T-cell (primary cell): ENCODE data around the gene STAT6. TPM values are rescaled to one million over a fixed set of nuclear protein-coding genes. Genes with fewer than 3 reads are reported as not detected.

ENCODE experiments used
- ATAC-seq, 4 experiments: fragments of 200-7000 bp in 3 of 4; fragments of 150-1000 bp in 1 of 4; cut with Tn5 transposase; replicated peaks in 1 of 4; 1 replicate in 3 of 4; 2 replicates in 1 of 4; pipeline ENCODE4 v1.10.0; 2021; ENCODE audit warnings: moderate library complexity in 3 of 4, mild to moderate bottlenecking in 2 of 4, moderate number of reproducible peaks in 1 of 4
- CTCF ChIA-PET, 2 donors: fragments of 300-600 bp; sonication (Branson Sonifier 250); formaldehyde crosslinking; loops; one replicate each; lab custom pipeline; 2022; ENCODE audit warnings: antibody characterized with exemption in 2 of 2; lab: Charles Lee
- POLR2A ChIA-PET, 2 donors: fragments of 300-600 bp; sonication (Branson Sonifier 250); formaldehyde crosslinking; loops; one replicate each; lab custom pipeline; 2022; ENCODE audit warnings: antibody characterized with exemption in 2 of 2; lab: Charles Lee
- DNase-seq, 35 experiments: peaks; one replicate each; pipeline versions ENCODE4 v3.0.0 to v3.0.0-alpha.2; 2013 to 2023
- H3K27ac ChIP-seq: one replicate; pipeline ENCODE4 v1.5.1; 2013; ENCODE audit warnings: low read length
- H3K27me3 ChIP-seq, 2 experiments: replicated peaks in 1 of 2; 1 replicate in 1 of 2; 2 replicates in 1 of 2; pipeline versions ENCODE4 v1.6.1 to v1.7.0; 2013; ENCODE audit warnings: low read length in 1 of 2, mixed read lengths in 1 of 2; ENCODE audit not compliant: control insufficient read depth in 2 of 2, insufficient read depth in 2 of 2; ENCODE audit errors: extremely low read depth in 1 of 2
- H3K36me3 ChIP-seq, 2 donors: 1 replicate in 1 of 2; 2 replicates in 1 of 2; pipeline versions ENCODE4 v1.6.1 to v1.7.0; 2013; ENCODE audit warnings: low read length in 1 of 2; ENCODE audit not compliant: control insufficient read depth in 2 of 2, insufficient read depth in 1 of 2; ENCODE audit errors: extremely low read depth in 1 of 2
- H3K4me1 ChIP-seq, 2 experiments: 1 replicate in 1 of 2; 2 replicates in 1 of 2; pipeline versions ENCODE4 v1.6.1 to v1.7.0; 2013; ENCODE audit warnings: low read length in 2 of 2, mixed read lengths in 1 of 2; ENCODE audit not compliant: insufficient read depth in 2 of 2, control insufficient read depth in 1 of 2; ENCODE audit errors: extremely low read depth in 1 of 2
- H3K4me3 ChIP-seq, 2 donors: 1 replicate in 1 of 2; 2 replicates in 1 of 2; pipeline versions ENCODE4 v1.5.1 to v1.7.0; 2013; ENCODE audit warnings: mild to moderate bottlenecking in 2 of 2, low read length in 1 of 2, moderate library complexity in 1 of 2; ENCODE audit not compliant: control insufficient read depth in 1 of 2; ENCODE audit errors: extremely low read depth in 1 of 2
- H3K9me3 ChIP-seq: 2 replicates; pipeline ENCODE4 v1.7.0; 2013
- H3K27ac Mint-ChIP-seq, 2 donors: one replicate each; pipeline ENCODE4 v1.8.0; 2020 to 2021; ENCODE audit warnings: mild to moderate bottlenecking in 2 of 2, mixed read lengths in 2 of 2
- H3K27me3 Mint-ChIP-seq, 2 donors: one replicate each; pipeline ENCODE4 v1.8.0; 2021 to 2022; ENCODE audit warnings: mixed read lengths in 2 of 2
- H3K36me3 Mint-ChIP-seq: one replicate; pipeline ENCODE4 v1.8.0; 2021; ENCODE audit warnings: mixed read lengths
- H3K4me1 Mint-ChIP-seq, 3 donors: one replicate each; pipeline ENCODE4 v1.8.0; 2020 to 2022; ENCODE audit warnings: mixed read lengths in 3 of 3, mild to moderate bottlenecking in 1 of 3
- H3K4me3 Mint-ChIP-seq, 3 donors: one replicate each; pipeline ENCODE4 v1.8.0; 2020 to 2022; ENCODE audit warnings: mild to moderate bottlenecking in 3 of 3, mixed read lengths in 3 of 3, moderate library complexity in 3 of 3
- H3K9me3 Mint-ChIP-seq, 3 donors: one replicate each; pipeline ENCODE4 v1.8.0; 2020 to 2022; ENCODE audit warnings: mixed read lengths in 3 of 3
- WGBS: methylation state at CpG from one replicate; pipeline ENCODE4 v1.1.5; 2013; ENCODE audit warnings: missing lambda C conversion rate; ENCODE audit not compliant: insufficient coverage; 5-methylcytosine and 5-hydroxymethylcytosine counted together
- total RNA-seq, 35 experiments: library from RNA in 6 of 35; stranded (reverse) in 6 of 35; fragments of 120-200 nt in 1 of 35; gene quantifications; one replicate each; pipeline versions ENCODE4 v1.2.1 to v1.2.4 and lab custom pipeline; 2013 to 2026

Gene STAT6
- total RNA-seq, 5 donors from 2014 or later (not counting 1 experiment from before 2014, with no cell fraction given) = 227 to 348 (median 341) TPM

DNA sequence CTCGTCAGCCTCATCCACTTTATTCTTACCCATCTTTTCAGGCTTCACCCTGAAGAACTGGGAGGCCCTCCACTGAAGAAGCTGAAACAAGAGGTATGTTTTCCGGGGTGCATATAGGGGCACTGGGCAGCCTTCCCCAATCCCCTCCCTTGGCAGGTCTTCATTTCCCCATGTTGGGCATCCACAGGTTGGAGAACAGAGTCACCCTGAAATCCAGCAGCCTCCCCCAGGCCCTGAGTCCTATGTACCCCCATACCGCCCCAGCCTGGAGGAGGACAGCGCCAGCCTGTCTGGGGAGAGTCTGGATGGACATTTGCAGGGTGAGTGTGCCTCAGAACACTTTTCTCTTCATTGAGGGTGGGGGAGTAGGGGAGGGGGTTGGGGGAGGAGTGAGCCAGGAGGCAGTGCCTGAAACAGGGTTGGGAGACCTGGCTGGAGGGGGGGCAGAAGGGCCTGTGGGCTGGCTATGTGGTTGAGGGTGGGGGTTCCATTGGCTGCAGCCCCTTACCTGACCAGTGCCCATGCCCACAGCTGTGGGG lies 18.2 kb downstream of the STAT6 start:
- peaks cover 19% of the 10 kb centered on the region for H3K36me3 Mint-ChIP-seq
- ATAC-seq = no peak
- H3K4me3 Mint-ChIP-seq = peak overlapping the region in 2 of 3 donors; percentile 31 to 73
- DNase-seq = peak in 1 of 35 experiments; percentile 12
- H3K27ac ChIP-seq = peak overlapping the region; percentile 74
- H3K9me3 ChIP-seq = no peaks in the 10 kb centered on the region
- H3K36me3 ChIP-seq = peaks cover 12 to 54% of the 10 kb centered on the region in 2 donors
- H3K27me3 ChIP-seq = no peaks in the 10 kb centered on the region
- H3K9me3 Mint-ChIP-seq = no peaks in the 10 kb centered on the region
- H3K4me1 ChIP-seq = peaks cover 16 to 64% of the 10 kb centered on the region in 2 experiments
- ChIA-PET CTCF (interaction anchor here (1.0 to 1.9 kb wide), 6 partner anchors 14 to 24 kb away, joined by 3 to 8 read pairs (median 4); partner anchors contain the start of genes STAT6 (in 2 of the 2) and NEMP1 (in 1 of the 2)), POLR2A (interaction anchor here in 1 of 2 donors (0.6 kb wide), 1 partner anchor 19 kb away, joined by 7 read pairs; no protein-coding TSS in a partner anchor)
- no peaks in the 10 kb centered on the region for H3K27me3 Mint-ChIP-seq
- WGBS = 80% methylated on average over 1 of the region's 4 CpGs
- peak overlapping the region in 1 of 2 donors; percentile 11 for H3K4me3 ChIP-seq
- H3K4me1 Mint-ChIP-seq = peaks cover 53 to 76% (median 58%) of the 10 kb centered on the region in 3 donors
- H3K27ac Mint-ChIP-seq = peak overlapping the region; percentile 92 to 97

DNA sequence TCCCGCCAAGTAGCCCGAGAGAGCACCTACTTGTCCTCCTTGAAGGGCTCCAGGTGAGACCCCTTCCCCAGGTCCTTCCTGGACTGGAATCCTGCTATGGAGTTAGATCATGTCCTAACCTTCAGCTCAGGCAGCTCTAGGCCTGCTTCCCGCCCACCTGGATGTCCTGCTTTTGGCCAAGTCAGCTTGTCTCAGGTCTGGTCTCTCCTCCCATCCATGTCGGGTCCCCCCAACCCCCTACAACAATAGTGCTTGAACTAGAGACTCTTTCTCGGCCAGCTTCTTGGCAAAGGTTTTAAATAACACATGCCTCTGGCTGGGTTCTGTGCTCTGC lies 18.7 kb downstream of the STAT6 start:
- CTCF ChIA-PET = interaction anchor here (0.5 to 1.9 kb wide), 8 partner anchors 13 to 373 kb away, joined by 3 to 8 read pairs (median 4); partner anchors contain the start of genes NEMP1 (in 1 of the 2) and STAT6 (in 1 of the 2)
- Mint-ChIP-seq H3K27me3 (no peaks in the 10 kb centered on the region), H3K4me3 (peak overlapping the region in 2 of 3 donors; percentile 24 to 31), H3K27ac (peak overlapping the region; percentile 76 to 97), H3K36me3 (peaks cover 19% of the 10 kb centered on the region), H3K9me3 (no peaks in the 10 kb centered on the region), H3K4me1 (peaks cover 55 to 77% (median 60%) of the 10 kb centered on the region in 3 donors)
- POLR2A ChIA-PET = interaction anchor here in 1 of 2 donors (0.6 kb wide), 1 partner anchor 20 kb away, joined by 7 read pairs; no protein-coding TSS in a partner anchor
- Histone ChIP-seq H3K9me3 (no peaks in the 10 kb centered on the region), H3K27me3 (no peaks in the 10 kb centered on the region), H3K27ac (no peak overlapping the region), H3K4me3 (no peak overlapping the region), H3K4me1 (peaks cover 16 to 68% of the 10 kb centered on the region in 2 experiments), H3K36me3 (peaks cover 12 to 50% of the 10 kb centered on the region in 2 donors)
- DNase-seq = no peak
- ATAC-seq = no peak
- WGBS = 83% methylated on average over 5 of the region's 5 CpGs

DNA sequence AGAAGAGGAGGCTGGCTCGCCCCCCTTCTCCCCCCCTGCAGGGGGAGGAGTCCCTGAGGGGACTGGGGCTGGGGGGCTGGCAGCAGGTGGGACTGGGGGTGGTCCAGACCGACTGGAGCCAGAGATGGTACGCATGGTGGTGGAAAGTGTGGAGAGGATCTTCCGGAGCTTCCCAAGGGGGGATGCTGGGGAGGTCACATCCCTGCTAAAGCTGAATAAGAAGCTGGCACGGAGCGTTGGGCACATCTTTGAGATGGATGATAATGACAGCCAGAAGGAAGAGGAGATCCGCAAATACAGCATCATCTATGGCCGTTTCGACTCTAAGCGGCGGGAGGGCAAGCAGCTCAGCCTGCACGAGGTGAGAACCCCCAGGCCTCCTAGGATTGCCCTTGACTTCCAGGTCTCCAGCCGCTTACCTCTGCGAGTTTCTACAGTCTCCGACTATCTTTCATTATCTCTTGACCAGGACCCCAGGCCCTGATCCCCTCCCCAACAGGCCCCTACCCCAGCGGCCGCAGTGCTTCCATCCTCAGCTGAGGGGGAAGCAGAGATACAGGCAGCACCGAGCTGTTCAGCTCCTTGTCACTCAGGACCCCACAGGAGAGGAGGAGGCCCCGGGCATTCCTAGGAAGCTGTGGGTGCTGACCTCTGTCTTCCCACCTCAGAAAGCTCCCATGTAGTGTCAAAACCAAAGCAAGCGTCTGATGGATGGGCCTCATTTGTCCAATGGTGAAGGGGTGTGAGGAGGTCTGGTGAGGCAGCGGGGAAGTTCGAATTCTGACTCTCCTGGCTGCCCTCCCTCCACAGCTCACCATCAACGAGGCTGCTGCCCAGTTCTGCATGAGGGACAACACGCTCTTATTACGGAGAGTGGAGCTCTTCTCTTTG lies 19.3 kb downstream of the STAT6 start:
- no peak for DNase-seq
- Histone ChIP-seq H3K27ac (no peak overlapping the region), H3K27me3 (no peaks in the 10 kb centered on the region), H3K4me1 (peaks cover 16 to 71% of the 10 kb centered on the region in 2 experiments), H3K9me3 (no peaks in the 10 kb centered on the region), H3K4me3 (no peak overlapping the region), H3K36me3 (peaks cover 11 to 44% of the 10 kb centered on the region in 2 donors)
- ChIA-PET CTCF (interaction anchor here (0.5 to 1.9 kb wide), 8 partner anchors 13 to 374 kb away, joined by 3 to 8 read pairs (median 4); partner anchors contain the start of genes NEMP1 (in 1 of the 2) and STAT6 (in 1 of the 2)), POLR2A (interaction anchor here in 1 of 2 donors (0.6 kb wide), 1 partner anchor 20 kb away, joined by 7 read pairs; no protein-coding TSS in a partner anchor)
- Mint-ChIP-seq H3K4me1 (peaks cover 55 to 73% (median 60%) of the 10 kb centered on the region in 3 donors), H3K4me3 (peak overlapping the region; percentile 15 to 28 (median 18)), H3K36me3 (peaks cover 13% of the 10 kb centered on the region), H3K27me3 (no peaks in the 10 kb centered on the region), H3K27ac (peak overlapping the region; percentile 76 to 97), H3K9me3 (no peaks in the 10 kb centered on the region)
- no peak for ATAC-seq
- 85% methylated on average over 14 of the region's 25 CpGs for WGBS

DNA sequence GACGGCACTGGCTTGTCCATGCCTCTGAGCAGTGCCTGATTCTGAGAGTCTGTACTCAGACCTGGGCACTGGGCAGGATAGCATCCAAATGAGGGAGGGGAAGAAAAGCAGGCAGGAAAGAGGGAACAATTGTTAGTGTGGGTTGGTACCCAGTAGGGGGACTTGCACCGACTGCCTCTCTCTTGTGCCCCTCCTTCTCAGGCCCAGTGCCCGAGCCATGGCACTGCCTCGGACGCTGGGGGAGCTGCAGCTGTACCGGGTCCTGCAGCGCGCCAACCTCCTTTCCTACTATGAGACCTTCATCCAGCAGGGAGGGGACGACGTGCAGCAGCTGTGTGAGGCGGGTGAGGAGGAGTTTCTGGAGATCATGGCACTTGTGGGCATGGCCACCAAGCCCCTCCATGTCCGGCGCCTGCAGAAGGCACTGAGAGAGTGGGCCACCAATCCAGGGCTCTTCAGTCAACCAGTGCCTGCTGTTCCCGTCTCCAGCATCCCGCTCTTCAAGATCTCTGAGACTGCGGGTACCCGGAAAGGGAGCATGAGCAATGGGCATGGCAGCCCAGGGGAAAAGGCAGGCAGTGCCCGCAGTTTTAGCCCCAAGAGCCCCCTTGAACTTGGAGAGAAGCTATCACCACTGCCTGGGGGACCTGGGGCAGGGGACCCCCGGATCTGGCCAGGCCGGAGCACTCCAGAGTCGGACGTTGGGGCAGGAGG lies 20.1 kb downstream of the STAT6 start:
- H3K27me3 Mint-ChIP-seq = no peaks in the 10 kb centered on the region
- H3K27ac ChIP-seq = no peak overlapping the region
- peaks cover 7 to 36% of the 10 kb centered on the region in 2 donors for H3K36me3 ChIP-seq
- no peaks in the 10 kb centered on the region for H3K27me3 ChIP-seq
- peak overlapping the region; percentile 63 to 89 (median 87) for H3K4me3 Mint-ChIP-seq
- peak overlapping the region in 1 of 2 donors; percentile 88 for H3K4me3 ChIP-seq
- CTCF ChIA-PET = interaction anchor here (1.4 to 1.6 kb wide), 3 partner anchors 20 to 22 kb away, joined by 3 to 5 read pairs (median 4); partner anchors contain the start of gene STAT6 (in 1 of the 2)
- H3K9me3 Mint-ChIP-seq = no peaks in the 10 kb centered on the region
- H3K36me3 Mint-ChIP-seq = peaks cover 6% of the 10 kb centered on the region
- H3K27ac Mint-ChIP-seq = peak overlapping the region; percentile 62 to 85
- no peaks in the 10 kb centered on the region for H3K9me3 ChIP-seq
- H3K4me1 Mint-ChIP-seq = peaks cover 59 to 73% (median 65%) of the 10 kb centered on the region in 3 donors
- 89% methylated on average over 8 of the region's 22 CpGs for WGBS
- H3K4me1 ChIP-seq = peaks cover 20 to 76% of the 10 kb centered on the region in 2 experiments
- POLR2A ChIA-PET = interaction anchor here in 1 of 2 donors (0.6 kb wide), 1 partner anchor 328 kb away, joined by 4 read pairs; no protein-coding TSS in a partner anchor
- no peak for DNase-seq
- no peak for ATAC-seq

DNA sequence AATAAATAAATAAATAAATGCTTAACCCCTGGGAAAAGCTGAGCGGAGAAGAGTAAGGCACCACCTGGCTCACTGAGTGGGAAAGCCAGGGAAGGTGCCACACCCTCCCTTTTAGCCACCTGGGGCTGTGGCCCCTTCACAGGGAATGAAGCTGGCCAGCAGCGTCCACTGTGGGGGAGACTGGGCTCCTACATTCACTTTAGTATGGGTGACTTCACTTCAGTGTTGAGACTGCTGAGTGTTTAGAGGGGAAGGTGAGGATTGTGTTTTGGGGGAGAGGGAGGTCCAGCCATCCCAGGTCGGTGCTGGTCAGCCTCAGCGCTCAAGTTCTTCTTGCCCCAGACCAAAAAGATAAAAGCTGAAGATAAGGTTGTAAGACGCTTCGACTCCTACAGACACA lies 20.7 kb downstream of the STAT6 start:
- Mint-ChIP-seq H3K36me3 (peaks cover 4% of the 10 kb centered on the region), H3K27ac (peak overlapping the region; percentile 62 to 85), H3K27me3 (no peaks in the 10 kb centered on the region), H3K9me3 (no peaks in the 10 kb centered on the region), H3K4me1 (peaks cover 64 to 77% (median 70%) of the 10 kb centered on the region in 3 donors), H3K4me3 (peak overlapping the region; percentile 63 to 89 (median 87))
- H3K36me3 ChIP-seq = peaks cover 7 to 30% of the 10 kb centered on the region in 2 donors
- H3K4me1 ChIP-seq = peaks cover 25 to 81% of the 10 kb centered on the region in 2 experiments
- POLR2A ChIA-PET = interaction anchor here in 1 of 2 donors (0.6 kb wide), 1 partner anchor 327 kb away, joined by 4 read pairs; no protein-coding TSS in a partner anchor
- no peak overlapping the region for H3K27ac ChIP-seq
- 65% methylated on average over 5 of the region's 6 CpGs for WGBS
- H3K27me3 ChIP-seq = no peaks in the 10 kb centered on the region
- no peaks in the 10 kb centered on the region for H3K9me3 ChIP-seq
- CTCF ChIA-PET = interaction anchor here (1.6 to 2.2 kb wide), 3 partner anchors 21 kb away, joined by 4 to 8 read pairs (median 5); partner anchors contain the start of gene STAT6 (in 2 of the 2)
- H3K4me3 ChIP-seq = peak overlapping the region in 1 of 2 donors; percentile 88
- DNase-seq (no peak), ATAC-seq (no peak)
